ENCODE data around the gene GRK5. TPM values are rescaled to one million over a fixed set of nuclear protein-coding genes. Genes with fewer than 3 reads are reported as not detected.

Gene GRK5
- total RNA-seq, 2 donors from 2014 or later: 9.1 to 11.9 TPM

DNA sequence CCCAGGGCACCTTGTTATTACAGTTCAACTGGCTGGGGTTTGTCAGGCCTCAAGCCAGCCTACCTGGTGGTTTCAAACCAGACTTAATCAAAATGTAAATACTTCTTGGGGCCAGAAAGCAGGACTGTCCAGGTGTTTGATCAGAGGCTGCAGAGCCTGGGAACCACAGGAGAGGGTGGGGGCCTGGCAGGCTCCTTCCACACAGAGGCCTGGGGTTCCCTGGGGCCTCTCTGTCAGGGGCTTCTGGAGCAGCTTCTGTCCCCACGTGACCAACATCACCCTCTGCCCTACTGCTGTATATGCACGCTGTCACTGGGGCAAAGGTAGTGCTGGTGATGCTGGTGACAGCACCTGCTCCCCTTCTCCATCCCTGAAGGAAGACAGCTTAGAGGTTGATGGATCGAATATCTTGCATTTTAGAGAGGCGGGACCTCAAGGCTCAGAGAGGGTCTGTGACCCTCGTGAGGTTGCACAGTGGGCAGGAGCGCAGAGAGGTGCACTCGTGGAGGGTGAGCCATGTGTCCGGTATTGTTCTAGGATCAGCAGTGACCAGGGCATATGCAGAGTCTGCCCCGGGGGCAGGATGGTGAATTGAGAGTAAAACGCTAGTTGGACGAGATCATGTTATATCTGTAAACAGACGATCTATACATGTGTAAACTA lies 95.4 kb downstream of the GRK5 start:
- Histone ChIP-seq H3K9me3 (ENCODE audit: control insufficient read depth, low read length) (peaks cover 3% of the 10 kb centered on the region), H3K27ac (ENCODE audit: low read depth, low read length) (no peak overlapping the region)

DNA sequence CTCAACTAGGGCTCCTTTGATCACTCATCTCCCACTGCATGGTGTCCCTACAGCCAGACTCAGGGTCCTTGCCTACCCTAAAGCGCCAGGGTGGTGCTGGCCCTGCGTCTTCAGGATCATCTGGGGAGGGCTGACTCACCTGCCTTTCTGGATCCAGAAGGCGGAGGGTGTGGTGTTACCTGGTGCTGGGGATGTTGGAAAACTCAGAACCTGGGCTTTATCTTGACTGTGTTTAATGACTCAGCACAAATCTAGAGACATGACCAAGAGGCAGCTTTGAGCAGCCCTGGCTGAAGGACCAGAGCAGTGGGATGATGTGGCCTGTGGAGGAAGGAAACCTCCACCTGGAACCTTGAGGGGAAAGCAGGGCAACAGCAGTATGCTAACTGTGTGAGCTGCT lies 96.5 kb downstream of the GRK5 start:
- Mint-ChIP-seq H3K27me3 (ENCODE audit: insufficient read depth) (no peaks in the 10 kb centered on the region), H3K4me3 (no peak overlapping the region), H3K4me1 (peaks cover 7% of the 10 kb centered on the region), H3K9me3 (no peaks in the 10 kb centered on the region), H3K27ac (no peak overlapping the region), H3K36me3 (ENCODE audit: low read depth) (no peaks in the 10 kb centered on the region)
- DNase-seq: no peak
- TF ChIP-seq, protein P1, sequence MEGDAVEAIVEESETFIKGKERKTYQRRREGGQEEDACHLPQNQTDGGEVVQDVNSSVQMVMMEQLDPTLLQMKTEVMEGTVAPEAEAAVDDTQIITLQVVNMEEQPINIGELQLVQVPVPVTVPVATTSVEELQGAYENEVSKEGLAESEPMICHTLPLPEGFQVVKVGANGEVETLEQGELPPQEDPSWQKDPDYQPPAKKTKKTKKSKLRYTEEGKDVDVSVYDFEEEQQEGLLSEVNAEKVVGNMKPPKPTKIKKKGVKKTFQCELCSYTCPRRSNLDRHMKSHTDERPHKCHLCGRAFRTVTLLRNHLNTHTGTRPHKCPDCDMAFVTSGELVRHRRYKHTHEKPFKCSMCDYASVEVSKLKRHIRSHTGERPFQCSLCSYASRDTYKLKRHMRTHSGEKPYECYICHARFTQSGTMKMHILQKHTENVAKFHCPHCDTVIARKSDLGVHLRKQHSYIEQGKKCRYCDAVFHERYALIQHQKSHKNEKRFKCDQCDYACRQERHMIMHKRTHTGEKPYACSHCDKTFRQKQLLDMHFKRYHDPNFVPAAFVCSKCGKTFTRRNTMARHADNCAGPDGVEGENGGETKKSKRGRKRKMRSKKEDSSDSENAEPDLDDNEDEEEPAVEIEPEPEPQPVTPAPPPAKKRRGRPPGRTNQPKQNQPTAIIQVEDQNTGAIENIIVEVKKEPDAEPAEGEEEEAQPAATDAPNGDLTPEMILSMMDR (conservative IDR thresholded peaks at IDR 0.05): no peak
- no peak overlapping the region for H3K4me3 ChIP-seq (ENCODE audit: low read length)
- no peaks in the 10 kb centered on the region for H3K9me3 ChIP-seq (ENCODE audit: control insufficient read depth, low read length)
- no peak overlapping the region for H3K27ac ChIP-seq (ENCODE audit: low read depth, low read length)
- 87 to 100% methylated on average over 2 to 3 of the region's 3 CpGs for WGBS, 2 experiments (ENCODE audit: insufficient coverage in 1 of 2, insufficient read length in 1 of 2)
- H3K9ac ChIP-seq (ENCODE audit: extremely low read depth, low read length, poor library complexity, severe bottlenecking): no peak overlapping the region
- no peaks in the 10 kb centered on the region for H3K36me3 ChIP-seq (ENCODE audit: control insufficient read depth, insufficient read depth, low read length)
- H3K27me3 ChIP-seq (ENCODE audit: control insufficient read depth, insufficient read depth, low read length, poor library complexity, severe bottlenecking): no peaks in the 10 kb centered on the region
- H3K4me1 ChIP-seq (ENCODE audit: control insufficient read depth, insufficient read depth, low read length): peaks cover 4% of the 10 kb centered on the region

More for the DNA sequence above, 95.4 kb downstream of the GRK5 start:
- H3K4me1 ChIP-seq (ENCODE audit: control insufficient read depth, insufficient read depth, low read length): peaks cover 4% of the 10 kb centered on the region
- H3K4me3 ChIP-seq (ENCODE audit: low read length): no peak overlapping the region
- TF ChIP-seq, protein P1 (conservative IDR thresholded peaks at IDR 0.05): no peak
- no peak overlapping the region for H3K27ac Mint-ChIP-seq
- no peaks in the 10 kb centered on the region for H3K27me3 Mint-ChIP-seq (ENCODE audit: insufficient read depth)
- peaks cover 3% of the 10 kb centered on the region for H3K36me3 Mint-ChIP-seq (ENCODE audit: low read depth)
- H3K4me3 Mint-ChIP-seq: no peak overlapping the region
- no peaks in the 10 kb centered on the region for H3K27me3 ChIP-seq (ENCODE audit: control insufficient read depth, insufficient read depth, low read length, poor library complexity, severe bottlenecking)
- no peaks in the 10 kb centered on the region for H3K36me3 ChIP-seq (ENCODE audit: control insufficient read depth, insufficient read depth, low read length)
- H3K9me3 Mint-ChIP-seq: peaks cover 7% of the 10 kb centered on the region
- 86 to 92% methylated on average over 10 to 12 of the region's 12 CpGs for WGBS, 2 experiments (ENCODE audit: insufficient coverage in 1 of 2, insufficient read length in 1 of 2)
- no peak overlapping the region for H3K9ac ChIP-seq (ENCODE audit: extremely low read depth, low read length, poor library complexity, severe bottlenecking)
- DNase-seq: no peak
- H3K4me1 Mint-ChIP-seq: peaks cover 9% of the 10 kb centered on the region

DNA sequence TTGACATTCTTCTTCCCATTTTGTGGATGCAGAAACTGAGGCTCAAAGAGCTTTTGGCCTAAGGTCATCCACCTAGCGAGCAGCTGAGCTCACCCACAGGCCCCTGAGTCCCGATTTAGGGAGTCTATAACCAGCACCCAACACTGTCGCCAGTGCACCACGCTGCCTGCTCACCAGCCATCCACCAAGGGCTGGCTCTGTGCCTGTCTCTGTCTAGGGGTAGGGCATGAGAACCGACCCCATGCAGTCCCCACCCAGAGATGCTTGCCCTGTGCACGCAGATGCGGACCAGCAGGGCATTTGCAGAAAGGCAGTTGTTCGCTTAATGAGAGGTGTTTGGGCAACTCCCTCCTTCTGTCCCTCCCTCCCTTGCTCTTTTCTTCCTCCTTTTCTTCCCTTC lies 97.2 kb downstream of the GRK5 start:
- H3K27me3 ChIP-seq (ENCODE audit: control insufficient read depth, insufficient read depth, low read length, poor library complexity, severe bottlenecking): no peaks in the 10 kb centered on the region
- 93 to 94% methylated on average over 6 to 8 of the region's 8 CpGs for WGBS, 2 experiments (ENCODE audit: insufficient coverage in 1 of 2, insufficient read length in 1 of 2)
- H3K9me3 ChIP-seq (ENCODE audit: control insufficient read depth, low read length): no peaks in the 10 kb centered on the region
- Mint-ChIP-seq H3K36me3 (ENCODE audit: low read depth) (no peaks in the 10 kb centered on the region), H3K4me3 (no peak overlapping the region), H3K27me3 (ENCODE audit: insufficient read depth) (no peaks in the 10 kb centered on the region), H3K9me3 (no peaks in the 10 kb centered on the region), H3K4me1 (peaks cover 5% of the 10 kb centered on the region), H3K27ac (no peak overlapping the region)
- H3K9ac ChIP-seq (ENCODE audit: extremely low read depth, low read length, poor library complexity, severe bottlenecking): no peak overlapping the region
- H3K27ac ChIP-seq (ENCODE audit: low read depth, low read length): no peak overlapping the region
- TF ChIP-seq, protein P1 (conservative IDR thresholded peaks at IDR 0.05): no peak
- no peaks in the 10 kb centered on the region for H3K36me3 ChIP-seq (ENCODE audit: control insufficient read depth, insufficient read depth, low read length)
- no peak for DNase-seq
- no peak overlapping the region for H3K4me3 ChIP-seq (ENCODE audit: low read length)
- H3K4me1 ChIP-seq (ENCODE audit: control insufficient read depth, insufficient read depth, low read length): peaks cover 4% of the 10 kb centered on the region

Measured in endodermal cell (in vitro differentiated cells).